HG02970 (cell line): ENCODE results near the gene ZMAT5.
"Not testable (repeated sequence)": the region's sequence is repeated elsewhere in the genome, so short reads cannot be mapped to it uniquely, and the experiment has no call there.

Experiments used
- ATAC-seq: cut with Tn5 transposase; IDR thresholded peaks from one replicate; pipeline ENCODE4 v1.9.1; 2021; ENCODE audit warnings: mild to moderate bottlenecking, moderate library complexity, moderate number of reproducible peaks; ENCODE audit not compliant: unreplicated experiment, low FRiP score

Gene ZMAT5

DNA sequence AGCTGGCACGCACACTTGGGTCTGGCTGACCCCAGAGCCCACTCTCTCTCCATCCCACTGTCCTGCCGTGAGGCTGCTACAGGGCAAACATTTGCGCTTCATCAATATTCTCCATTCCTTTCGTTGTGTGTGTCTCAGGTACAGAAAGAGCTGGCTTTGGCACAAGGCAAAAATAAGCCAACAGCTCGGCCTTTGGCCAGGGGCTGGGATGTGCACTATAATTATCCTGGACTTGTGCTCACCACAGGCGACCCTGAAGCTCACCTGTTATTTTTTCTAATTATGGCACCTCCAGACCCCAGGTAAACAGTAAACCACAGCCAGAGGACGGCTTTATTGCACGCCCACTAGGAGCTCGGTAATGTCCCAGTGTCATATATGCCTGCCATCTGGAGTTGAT, 10.9 kb downstream of the ZMAT5 start:
- ATAC-seq, result no peak

DNA sequence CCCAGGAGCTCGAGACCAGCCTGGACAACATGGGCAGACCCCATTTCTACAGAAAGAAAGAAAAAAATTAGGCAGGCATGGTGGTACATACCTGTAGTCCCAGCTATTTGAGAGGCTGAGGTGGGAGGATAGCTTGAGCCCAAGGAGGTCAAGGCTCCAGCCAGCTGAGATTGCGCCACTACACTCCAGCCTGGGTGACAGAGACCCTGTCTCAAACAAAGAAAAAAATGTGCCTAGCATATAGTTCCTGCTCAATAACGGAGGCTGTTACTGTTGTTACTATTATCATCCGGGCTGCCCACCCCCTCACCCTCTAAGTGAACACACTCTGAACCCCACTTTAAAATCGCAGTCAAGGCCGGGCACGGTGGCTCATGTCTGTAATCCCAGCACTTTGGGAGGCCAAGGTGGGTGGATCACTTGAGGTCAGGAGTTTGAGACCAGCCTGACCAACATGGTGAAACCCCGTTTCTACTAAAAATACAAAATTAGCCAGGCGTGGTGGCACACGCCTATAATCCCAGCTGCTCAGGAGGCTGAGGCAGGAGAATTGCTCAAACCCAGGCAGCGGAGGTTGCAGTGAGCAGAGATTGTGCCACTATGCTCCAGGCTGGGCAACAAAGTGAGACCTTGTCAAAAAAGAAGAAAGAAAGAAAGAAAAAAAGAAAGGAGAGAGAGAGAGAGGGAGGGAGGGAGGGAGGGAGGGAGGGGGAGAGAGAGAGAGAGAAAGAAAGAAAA, 12.0 kb downstream of the ZMAT5 start:
- ATAC-seq, result not testable (repeated sequence)

- ATAC-seq, result no peak
These were observed 12.8 kb downstream of the ZMAT5 start for GRCh38 chr22:29753808-29754657.

- ATAC-seq, result no peak
These were observed 15.1 kb downstream of the ZMAT5 start for GRCh38 chr22:29751669-29752068.

- no peak for ATAC-seq
These were observed 16.0 kb downstream of the ZMAT5 start for GRCh38 chr22:29750559-29751538.

DNA sequence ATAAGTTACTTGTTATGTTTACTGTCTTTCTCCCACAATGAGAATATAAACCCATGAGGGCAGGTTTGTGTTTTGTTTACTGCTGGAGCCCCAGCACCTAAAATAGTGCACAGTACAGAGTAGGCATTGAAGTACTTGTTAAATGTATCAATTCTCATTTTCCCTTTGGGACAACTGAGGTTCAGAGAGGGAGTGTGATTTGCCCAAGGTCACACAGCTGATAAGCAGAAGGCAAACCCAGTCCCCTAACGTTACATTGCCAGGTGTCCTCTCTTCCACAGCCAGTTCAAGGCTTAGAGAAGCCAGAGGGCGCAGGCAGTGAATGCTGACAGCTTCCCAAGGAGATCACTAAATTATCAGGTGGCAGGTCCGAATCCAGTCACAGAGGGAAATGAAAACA, 16.8 kb downstream of the ZMAT5 start:
- ATAC-seq, result no peak

GRCh38 chr22:29748248-29748893, 18.4 kb downstream of the ZMAT5 start:
- ATAC-seq, result no peak

GRCh38 chr22:29747832-29748231, 19.0 kb downstream of the ZMAT5 start:
- no peak for ATAC-seq

GRCh38 chr22:29744902-29745301, 21.9 kb downstream of the ZMAT5 start:
- ATAC-seq, result no peak

DNA sequence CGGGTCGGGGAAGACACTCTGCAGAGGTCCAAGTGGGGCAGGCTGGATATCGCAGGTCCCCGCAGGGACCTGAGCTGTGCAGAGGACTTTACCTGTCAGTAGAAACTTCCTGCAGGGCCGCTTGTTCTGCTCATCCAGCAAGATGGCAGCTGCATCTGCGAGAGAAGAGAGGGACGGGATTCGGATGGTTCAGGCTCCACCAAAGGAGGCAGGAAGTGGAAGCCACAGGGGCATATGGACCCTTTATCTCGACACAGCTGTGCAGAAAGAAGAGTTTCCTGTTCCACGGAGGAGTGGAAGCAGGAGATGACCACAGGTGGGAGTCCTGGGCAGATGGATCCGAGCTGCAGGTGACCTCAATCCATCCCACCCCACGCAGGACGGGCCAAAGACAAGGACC, 24.5 kb downstream of the ZMAT5 start:
- no peak for ATAC-seq

DNA sequence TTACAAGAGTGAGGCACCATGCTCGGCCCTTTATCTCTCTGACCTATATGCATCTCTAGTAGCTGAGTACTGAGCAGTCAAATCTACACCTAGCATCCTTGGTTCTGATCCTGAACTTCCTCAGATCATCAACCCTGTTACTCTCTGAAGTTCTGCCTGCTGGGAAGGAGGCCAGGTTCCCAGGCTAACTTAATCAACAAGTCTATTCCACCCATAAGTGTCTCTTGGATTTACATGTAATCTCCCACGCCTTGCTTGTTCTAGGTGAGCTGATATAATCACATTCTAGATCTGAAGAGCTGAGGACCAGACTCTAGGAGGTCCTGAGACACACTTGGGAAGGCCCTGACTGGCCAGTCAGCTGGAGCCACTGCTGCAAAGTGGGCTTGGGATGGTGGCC, 24.9 kb downstream of the ZMAT5 start:
- no peak for ATAC-seq

DNA sequence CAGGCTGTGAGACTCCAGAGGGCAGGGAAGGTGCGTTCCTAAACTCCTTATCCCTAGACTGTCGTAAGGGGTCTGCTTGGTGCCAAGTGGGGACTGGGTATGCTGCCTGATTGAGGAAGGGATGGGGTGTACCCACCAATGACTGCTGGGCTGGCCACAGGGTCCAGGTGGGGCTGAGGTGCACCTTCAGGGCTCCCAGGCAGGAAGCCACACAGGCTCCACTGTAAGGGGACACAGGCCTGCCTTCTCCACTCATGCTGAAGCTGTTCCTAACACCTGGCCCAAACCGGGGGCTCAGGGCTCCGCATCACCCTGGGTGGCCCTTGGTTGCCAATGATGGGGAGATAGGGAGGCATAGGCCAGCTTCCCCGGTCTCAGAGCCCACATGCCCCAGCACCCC, 26.6 kb downstream of the ZMAT5 start:
- no peak for ATAC-seq

DNA sequence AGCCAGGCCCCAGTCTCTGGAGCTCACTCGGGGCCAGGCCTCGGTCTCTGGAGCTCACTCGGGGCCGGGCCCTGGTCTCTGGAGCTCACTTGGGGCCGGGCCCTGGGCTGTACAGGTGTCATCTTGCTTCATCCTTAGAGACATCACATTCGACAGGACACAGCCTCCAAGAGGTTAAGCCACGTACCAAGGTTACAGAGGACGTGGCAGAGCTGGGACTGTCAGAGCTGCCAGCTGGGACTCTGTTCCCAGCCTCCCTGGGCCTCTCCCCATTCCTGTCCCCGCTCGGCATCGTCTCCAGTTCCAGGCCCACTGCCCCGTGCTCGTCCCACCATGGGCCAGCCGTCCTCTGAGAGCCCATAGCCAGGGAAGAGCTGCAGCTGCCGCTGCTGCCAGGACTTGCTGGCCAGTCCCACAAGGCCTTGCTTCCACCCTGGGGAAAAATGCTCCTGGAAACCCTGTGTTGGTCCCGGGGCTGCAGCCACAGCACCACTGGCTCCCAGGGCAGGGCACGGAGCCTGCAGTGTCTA, 27.4 kb downstream of the ZMAT5 start:
- ATAC-seq, result no peak

DNA sequence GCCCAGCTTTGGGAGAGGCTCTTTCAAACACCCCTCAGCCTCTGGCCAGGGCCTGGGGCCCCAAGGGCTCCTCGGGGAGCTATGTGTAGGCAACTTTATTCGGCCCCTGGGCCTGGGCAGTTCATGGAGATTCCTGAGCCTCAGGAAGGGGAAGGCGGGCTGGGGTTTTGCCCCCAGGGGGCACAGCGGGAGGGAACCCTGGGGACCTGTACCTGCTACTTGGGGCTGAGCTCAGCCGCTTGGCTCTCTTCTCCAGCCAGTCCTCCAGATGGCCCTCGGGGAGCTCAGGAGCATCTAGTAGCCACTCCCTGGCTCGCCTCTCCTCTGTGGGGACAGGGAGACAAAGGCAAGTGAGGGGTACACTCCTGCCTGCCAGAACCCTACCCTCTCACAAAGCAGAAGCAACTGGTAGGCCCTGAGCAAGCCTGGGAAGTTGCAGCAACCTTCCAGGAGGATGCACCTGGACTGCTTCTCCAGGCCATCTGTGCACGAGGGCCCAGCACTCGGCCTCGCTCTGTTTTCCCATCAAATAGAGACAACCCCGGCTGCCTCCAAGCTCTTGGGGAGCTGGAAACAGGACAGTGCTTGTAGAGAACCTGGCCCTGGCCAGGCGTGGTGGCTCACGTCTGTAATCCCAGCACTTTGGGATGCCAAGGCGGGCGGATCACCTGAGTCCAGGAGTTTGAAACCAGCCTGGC, 28.5 kb downstream of the ZMAT5 start:
- no peak for ATAC-seq

- ATAC-seq, result no peak
These were observed 29.3 kb downstream of the ZMAT5 start for GRCh38 chr22:29737251-29738117.

- no peak for ATAC-seq
These were observed 31.4 kb downstream of the ZMAT5 start for GRCh38 chr22:29735416-29735815.

- ATAC-seq, result no peak
These were observed 32.0 kb downstream of the ZMAT5 start for GRCh38 chr22:29734838-29735237.

GRCh38 chr22:29734406-29734805, 32.4 kb downstream of the ZMAT5 start:
- ATAC-seq, result no peak
